Frontal cortex (tissue), 4 donors: ENCODE data around the gene PLG. TPM values are rescaled to one million over a fixed set of nuclear protein-coding genes. Genes with fewer than 3 reads are reported as not detected.
"Not testable (repeated sequence)": the region's sequence is repeated elsewhere in the genome, so short reads cannot be mapped to it uniquely, and the experiment has no call there.

Experiments
- DNase-seq, 2 donors: peaks; one replicate each; pipeline ENCODE4 v3.0.0; 2012; ENCODE audit warnings: low spot score in 2 of 2
- FAIRE-seq: peaks from 2 replicates; lab custom pipeline; 2012; peaks lifted over from hg19 to GRCh38; lab: Jason Lieb, UNC
- total RNA-seq: library from RNA; depleted of rRNA; stranded (reverse); fragments of >200 nt; gene quantifications from one replicate; pipeline ENCODE4 v1.2.3, GENCODE V29; 2014
- donor health status: control.
- donor health status: control.
- donor health status: control.

Gene PLG
- total RNA-seq, result not detected

- not testable (repeated sequence) for DNase-seq, FAIRE-seq
Observed at GRCh38 chr6:160701918-160702680, at the start of gene PLG. PLG (plus strand) TSS chr6:160702244; CDS start chr6:160702305, 61 bp downstream.

- no peak for FAIRE-seq
- DNase-seq, result no peak
Observed at GRCh38 chr6:160659562-160659961, 42.5 kb upstream of the PLG start.

GRCh38 chr6:160661216-160661615 lies 40.8 kb upstream of the PLG start:
- FAIRE-seq (no peak), DNase-seq (no peak)

GRCh38 chr6:160662429-160662828 lies 39.6 kb upstream of the PLG start:
- FAIRE-seq (no peak), DNase-seq (no peak)

GRCh38 chr6:160662842-160663241 lies 39.2 kb upstream of the PLG start:
- FAIRE-seq (no peak), DNase-seq (no peak)

- DNase-seq, FAIRE-seq: not testable (repeated sequence)
Observed at GRCh38 chr6:160664198-160664597, 37.8 kb upstream of the PLG start, which contains the start of gene LPA. LPA (minus strand) TSS chr6:160664275; CDS start chr6:160664214, 61 bp downstream.

GRCh38 chr6:160667639-160668481 lies 34.2 kb upstream of the PLG start:
- no peak for FAIRE-seq
- DNase-seq, result no peak

- DNase-seq (no peak), FAIRE-seq (no peak)
Observed at GRCh38 chr6:160668589-160668988, 33.5 kb upstream of the PLG start.

GRCh38 chr6:160676418-160676817 lies 25.6 kb upstream of the PLG start:
- FAIRE-seq, result not testable (repeated sequence)

GRCh38 chr6:160678230-160678629 lies 23.8 kb upstream of the PLG start:
- FAIRE-seq, result no peak
- no peak for DNase-seq

More at GRCh38 chr6:160676418-160676817, 25.6 kb upstream of the PLG start:
- not testable (repeated sequence) for DNase-seq

- no peak for DNase-seq
- no peak for FAIRE-seq
Observed at GRCh38 chr6:160678744-160679401, 23.2 kb upstream of the PLG start.

- FAIRE-seq (no peak), DNase-seq (no peak)
Observed at GRCh38 chr6:160679402-160679769, 22.7 kb upstream of the PLG start.

- not testable (repeated sequence) for FAIRE-seq, DNase-seq
Observed at GRCh38 chr6:160685101-160685761, 16.8 kb upstream of the PLG start.

GRCh38 chr6:160685762-160686450 lies 16.1 kb upstream of the PLG start:
- no peak for DNase-seq
- FAIRE-seq, result no peak

- no peak for FAIRE-seq
- no peak for DNase-seq
Observed at GRCh38 chr6:160690458-160690857, 11.6 kb upstream of the PLG start.

GRCh38 chr6:160691617-160692016 lies 10.4 kb upstream of the PLG start:
- no peak for DNase-seq
- FAIRE-seq, result no peak

- FAIRE-seq, result no peak
- DNase-seq, result no peak
Observed at GRCh38 chr6:160692369-160692959, 9.6 kb upstream of the PLG start.

GRCh38 chr6:160695025-160695424 lies 7.0 kb upstream of the PLG start:
- FAIRE-seq, DNase-seq: not testable (repeated sequence)

GRCh38 chr6:160695622-160696021 lies 6.4 kb upstream of the PLG start:
- FAIRE-seq, DNase-seq: not testable (repeated sequence)
